GM18507 (cell line): ENCODE data around the gene PRKAG3.

Experiments
- DNase-seq: peaks from one replicate; pipeline ENCODE4 v3.0.0; 2011; ENCODE audit warnings: low read depth; ENCODE audit not compliant: insufficient read length; ENCODE audit errors: extremely low spot score
- FAIRE-seq: peaks from 2 replicates; lab custom pipeline; 2011; peaks lifted over from hg19 to GRCh38; lab: Jason Lieb, UNC

The PRKAG3 gene

DNA sequence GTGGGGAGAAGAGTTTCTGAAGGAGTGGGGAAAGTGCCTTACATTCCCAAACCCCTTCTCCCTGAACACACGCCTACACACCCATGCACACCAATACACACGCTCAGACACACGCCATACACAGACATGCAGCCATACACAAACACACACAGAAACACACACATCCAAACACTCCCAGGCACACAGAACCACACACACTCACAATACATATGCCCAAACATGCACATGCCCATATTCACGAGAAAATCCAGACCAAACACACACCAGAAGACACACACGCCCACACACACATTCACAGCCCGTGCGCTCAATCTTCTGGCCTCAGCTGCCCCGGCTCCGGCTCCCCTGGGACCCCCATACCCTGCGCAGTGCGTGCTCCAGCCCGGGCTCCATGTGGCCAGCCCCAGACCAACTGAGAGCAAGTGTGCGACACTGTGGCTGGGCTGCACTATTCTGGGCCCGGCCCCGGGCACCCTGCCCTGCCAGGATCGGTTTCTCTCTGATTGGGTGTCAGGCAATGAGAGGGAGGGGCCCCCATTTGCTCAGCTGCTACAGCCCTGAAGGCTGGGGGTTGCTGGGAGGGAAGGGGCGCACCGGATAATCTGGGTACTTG lies at the start of gene PRKAG3:
TSS of gene PRKAG3 (minus strand) at position 426 of the 613 bp plus-strand sequence.
- no peak for FAIRE-seq

DNA sequence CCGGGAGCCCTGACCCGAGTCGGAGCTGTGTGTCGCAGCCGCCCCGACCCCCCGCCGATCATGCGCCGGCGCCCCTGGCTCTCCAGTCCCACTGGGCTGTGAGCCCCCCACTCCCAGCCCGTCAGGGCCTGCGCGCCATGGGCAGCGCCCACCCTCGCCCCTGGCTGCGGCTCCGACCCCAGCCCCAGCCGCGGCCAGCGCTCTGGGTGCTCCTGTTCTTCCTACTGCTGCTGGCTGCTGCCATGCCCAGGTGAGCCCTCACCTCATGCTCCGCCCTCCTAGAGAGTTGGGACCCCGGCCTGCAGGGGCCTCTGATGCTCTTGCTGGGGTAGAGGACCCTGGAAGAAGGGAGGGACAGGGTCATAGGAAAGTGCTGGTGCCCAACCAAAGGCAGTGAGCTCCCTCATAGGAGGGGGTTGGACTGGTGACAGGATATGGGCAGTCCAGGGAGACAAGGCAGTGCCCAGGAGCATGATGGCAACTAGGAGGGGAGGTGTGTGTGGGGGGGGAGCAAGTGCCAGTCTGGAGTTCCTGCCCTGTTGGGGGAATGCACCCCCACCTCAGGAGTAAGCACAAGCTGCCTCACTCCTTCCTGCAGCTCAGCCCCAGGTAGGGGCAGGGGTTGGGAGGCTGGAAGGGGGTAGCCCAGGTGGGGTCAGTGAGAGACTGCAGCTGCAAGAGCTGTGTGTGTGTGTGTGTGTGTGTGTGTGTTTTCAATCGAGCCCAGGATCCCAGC lies 49.4 kb upstream of the PRKAG3 start:
- DNase-seq (no peak), FAIRE-seq (peak; percentile 5)

More for the DNA sequence above, at the start of gene PRKAG3:
- no peak for DNase-seq

DNA sequence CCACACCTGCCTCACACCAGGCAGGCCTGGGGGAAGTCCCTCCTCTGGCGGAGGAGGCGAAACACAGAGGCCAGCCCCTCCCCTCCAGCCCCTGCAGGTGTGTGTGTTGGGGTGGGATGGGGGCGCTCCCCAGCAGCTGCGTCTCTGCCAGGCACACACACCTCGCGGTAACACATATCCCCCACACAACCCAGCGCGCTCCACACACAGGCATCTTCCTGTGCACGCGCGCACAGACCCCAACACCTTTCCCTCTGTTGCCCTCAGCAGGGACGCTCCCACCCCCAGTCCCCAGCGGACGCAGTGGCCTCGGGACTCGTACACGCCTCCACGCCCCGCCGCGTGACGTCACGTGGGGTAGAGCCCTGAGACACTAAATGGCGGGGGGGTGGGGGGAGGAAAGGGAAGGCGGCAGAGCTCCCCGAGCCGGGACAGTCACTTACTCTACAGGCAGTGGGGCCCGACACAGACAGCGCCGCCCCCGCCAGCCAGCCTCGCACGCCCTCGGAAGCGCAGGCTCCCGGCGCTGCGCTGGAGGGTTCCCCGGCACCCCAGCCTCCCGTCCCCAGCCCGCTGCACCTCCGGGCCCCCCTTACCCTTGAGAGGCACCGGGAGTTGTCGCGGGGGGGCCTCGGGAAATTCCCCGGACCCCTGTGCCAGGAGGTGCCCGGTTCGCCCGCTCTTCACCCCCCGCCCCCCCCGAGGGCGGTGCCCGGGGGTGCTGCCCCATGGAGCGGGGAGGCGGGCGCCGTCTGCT lies 48.7 kb upstream of the PRKAG3 start, which contains the start of gene WNT10A:
TSS of gene WNT10A (plus strand) at position 751 of the 757 bp plus-strand sequence. CDS start 144 bp downstream, outside the sequence.
- FAIRE-seq: peak; percentile 96
- DNase-seq: no peak

DNA sequence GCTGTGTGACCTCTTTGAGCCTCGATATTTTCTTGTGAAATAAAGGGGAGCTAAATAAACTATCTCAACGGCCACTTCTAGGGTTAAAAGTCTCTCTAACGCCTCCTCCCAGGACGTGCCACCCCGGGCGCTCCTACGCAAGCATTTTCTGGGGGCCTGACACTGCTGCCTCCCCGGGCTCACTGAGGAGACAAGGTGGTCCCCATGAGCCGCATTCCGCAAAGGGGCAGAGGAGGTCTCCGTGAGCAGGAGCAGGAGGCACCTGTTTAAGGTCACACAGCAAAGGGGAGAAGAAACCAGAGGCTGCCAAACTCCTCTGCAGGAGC lies 48.1 kb upstream of the PRKAG3 start:
- DNase-seq (no peak), FAIRE-seq (no peak)

DNA sequence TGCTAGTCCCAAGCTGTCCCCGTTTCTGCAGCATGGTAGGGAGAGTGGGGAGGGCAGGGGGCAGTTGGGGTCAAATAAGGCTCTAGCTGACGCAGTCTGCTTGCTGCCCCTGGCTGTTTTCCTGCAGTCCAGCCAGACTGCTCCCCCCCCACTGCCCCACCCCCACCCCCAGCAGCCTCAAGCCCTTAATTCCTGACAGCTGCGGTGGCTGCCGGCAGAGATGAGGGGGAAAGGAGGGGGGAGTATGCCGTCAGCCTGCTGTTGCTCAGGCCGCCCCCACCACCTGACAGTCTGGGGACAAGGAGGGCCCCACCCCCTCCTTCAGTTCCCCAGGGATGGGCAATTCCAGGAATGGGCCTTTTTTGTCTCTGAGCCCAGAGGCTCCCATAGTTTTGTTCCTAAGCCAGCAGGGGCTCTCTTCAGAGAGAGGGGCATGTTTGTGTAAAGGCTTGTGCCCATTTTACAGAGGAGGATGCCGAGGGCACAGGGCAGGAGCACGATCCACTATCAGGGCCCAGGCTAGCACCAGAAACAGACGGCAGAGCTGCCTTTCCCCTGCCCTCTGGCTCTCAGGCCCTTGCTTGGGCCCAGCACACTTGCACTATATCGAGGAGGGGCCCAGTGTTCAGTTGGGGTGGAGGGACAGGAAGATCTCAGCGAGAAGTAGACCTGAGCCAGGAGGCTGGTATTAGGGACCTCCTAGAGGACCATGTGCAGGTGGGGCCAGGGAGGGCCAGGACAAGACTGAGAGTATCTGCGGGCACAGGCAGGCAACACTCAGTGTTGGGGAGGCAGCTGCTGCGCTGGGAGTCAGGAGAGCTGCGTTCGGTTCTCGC lies 47.5 kb upstream of the PRKAG3 start:
- FAIRE-seq: no peak
- no peak for DNase-seq

DNA sequence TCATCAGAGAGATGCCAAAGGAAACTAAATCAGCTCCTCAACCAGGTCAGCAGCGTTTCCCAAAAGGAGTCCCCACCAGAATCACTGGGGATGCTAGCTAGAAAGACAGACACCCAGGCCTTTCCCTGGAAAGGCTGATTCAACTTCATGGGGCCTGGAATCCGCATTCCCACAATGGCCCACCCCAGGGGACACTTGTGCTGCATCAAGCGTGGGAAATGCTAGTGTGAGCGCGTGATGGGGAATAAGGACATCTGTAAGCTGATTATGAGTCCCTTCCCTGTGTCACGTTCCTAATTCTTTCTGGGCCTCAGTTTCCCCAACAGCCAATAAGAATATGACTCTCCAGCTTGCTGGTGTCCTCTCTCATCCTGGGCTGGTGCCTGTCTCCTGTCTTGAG lies 46.9 kb upstream of the PRKAG3 start:
- FAIRE-seq: no peak
- no peak for DNase-seq

DNA sequence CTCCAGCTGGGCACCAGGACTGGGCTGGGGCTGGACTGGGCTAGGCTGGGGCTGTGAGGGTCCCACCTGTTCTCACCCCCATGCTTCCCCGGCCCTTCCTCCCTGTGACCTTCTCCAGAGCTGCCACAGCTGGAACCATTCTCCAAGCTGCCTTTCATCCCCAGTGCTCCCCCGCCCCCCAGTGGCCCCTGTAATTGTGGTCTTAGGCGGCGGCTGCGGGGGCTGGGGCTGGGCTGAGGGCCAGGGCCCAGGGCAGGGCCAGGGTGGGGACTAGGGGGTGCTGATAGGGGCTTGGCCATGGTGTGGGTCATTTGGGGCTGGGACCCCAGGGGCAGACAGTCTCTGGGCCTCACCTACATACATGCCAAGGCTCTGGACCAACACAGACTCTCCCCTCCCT lies 46.3 kb upstream of the PRKAG3 start:
- no peak for FAIRE-seq
- DNase-seq: no peak

DNA sequence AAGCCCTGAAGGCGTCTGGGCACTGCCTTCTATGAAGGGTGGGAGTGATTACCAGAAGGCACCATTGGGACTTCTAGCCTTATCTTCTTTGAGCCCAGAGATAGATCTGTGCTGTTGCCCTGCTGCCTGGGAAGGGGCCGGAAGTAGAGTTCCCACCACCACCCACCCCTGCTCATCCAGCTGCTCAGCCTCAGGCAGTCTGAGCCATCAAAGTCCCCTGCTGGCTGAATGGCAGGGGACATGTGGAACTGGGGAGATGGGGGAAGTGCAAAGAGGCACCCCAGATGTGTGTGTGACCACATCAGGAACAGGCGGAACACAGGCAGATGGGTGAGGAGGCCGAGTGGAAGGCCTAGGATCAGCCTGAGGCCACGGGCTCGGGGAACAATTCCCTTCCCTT lies 45.7 kb upstream of the PRKAG3 start:
- FAIRE-seq (no peak), DNase-seq (no peak)

DNA sequence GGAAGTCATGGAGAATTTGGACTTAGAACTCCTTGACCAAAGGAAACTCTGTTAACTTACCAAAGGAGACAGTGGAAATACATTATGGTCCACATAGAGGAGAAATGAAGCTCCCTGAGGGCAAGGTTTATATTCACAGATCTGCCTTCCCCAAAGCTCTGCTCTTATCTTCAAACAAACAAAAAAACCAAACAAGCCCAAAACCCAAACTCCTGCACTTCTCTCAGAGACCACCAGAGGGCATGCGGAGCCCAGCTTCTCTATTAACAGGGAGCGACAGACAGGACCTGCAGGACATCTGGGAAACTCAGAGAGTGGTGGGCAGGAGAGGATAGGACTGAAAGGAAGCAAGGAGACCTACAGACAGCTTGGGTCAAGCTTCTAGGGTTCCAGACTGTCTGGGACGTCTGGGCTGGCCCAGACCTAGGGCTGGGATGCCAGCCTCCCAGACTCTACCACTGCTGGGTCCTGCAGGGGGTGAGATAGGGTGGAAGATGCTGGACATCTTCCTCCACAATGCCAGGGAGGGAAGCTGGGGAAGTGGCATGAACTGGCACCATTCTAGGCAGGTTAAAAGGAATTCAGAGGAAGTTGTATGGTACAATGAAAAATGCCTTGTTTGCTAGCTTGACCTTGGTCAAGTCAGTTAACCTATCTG lies 45.1 kb upstream of the PRKAG3 start:
- no peak for DNase-seq

DNA sequence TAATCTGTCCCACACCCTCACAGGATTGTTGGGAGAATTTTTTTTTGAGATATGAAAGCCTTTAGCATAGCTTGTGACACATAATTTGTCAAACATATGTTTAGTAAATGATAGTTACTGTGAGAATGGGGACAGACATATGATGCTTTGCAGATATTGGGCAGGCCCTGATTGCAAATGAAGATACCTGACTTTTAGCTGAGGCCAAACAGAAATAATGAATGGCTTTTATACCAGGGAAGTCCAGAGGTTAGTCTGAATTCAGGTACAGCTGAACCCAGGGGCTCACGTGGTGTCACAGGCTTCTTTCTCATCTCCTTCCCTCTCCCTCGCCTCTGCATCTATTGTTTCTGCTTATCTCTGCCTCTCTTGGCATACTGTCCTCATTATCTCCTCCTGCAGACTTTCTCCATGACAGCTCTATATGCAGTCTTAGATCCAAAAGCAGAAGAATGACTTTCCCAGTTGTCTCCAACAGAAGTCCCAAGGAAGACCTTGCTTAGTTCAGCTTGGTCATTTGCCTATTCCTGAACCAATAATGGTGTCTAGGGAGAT lies 44.2 kb upstream of the PRKAG3 start:
- FAIRE-seq: no peak

More for the DNA sequence above, 45.1 kb upstream of the PRKAG3 start:
- FAIRE-seq: peak; percentile 86

DNA sequence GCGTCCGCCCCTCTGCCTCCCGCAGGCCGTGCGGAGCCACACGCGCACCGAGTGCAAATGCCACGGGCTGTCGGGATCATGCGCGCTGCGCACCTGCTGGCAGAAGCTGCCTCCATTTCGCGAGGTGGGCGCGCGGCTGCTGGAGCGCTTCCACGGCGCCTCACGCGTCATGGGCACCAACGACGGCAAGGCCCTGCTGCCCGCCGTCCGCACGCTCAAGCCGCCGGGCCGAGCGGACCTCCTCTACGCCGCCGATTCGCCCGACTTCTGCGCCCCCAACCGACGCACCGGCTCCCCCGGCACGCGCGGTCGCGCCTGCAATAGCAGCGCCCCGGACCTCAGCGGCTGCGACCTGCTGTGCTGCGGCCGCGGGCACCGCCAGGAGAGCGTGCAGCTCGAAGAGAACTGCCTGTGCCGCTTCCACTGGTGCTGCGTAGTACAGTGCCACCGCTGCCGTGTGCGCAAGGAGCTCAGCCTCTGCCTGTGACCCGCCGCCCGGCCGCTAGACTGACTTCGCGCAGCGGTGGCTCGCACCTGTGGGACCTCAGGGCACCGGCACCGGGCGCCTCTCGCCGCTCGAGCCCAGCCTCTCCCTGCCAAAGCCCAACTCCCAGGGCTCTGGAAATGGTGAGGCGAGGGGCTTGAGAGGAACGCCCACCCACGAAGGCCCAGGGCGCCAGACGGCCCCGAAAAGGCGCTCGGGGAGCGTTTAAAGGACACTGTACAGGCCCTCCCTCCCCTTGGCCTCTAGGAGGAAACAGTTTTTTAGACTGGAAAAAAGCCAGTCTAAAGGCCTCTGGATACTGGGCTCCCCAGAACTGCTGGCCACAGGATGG lies 42.0 kb upstream of the PRKAG3 start:
- FAIRE-seq (no peak), DNase-seq (no peak)

More for the DNA sequence above, 44.2 kb upstream of the PRKAG3 start:
- no peak for DNase-seq

DNA sequence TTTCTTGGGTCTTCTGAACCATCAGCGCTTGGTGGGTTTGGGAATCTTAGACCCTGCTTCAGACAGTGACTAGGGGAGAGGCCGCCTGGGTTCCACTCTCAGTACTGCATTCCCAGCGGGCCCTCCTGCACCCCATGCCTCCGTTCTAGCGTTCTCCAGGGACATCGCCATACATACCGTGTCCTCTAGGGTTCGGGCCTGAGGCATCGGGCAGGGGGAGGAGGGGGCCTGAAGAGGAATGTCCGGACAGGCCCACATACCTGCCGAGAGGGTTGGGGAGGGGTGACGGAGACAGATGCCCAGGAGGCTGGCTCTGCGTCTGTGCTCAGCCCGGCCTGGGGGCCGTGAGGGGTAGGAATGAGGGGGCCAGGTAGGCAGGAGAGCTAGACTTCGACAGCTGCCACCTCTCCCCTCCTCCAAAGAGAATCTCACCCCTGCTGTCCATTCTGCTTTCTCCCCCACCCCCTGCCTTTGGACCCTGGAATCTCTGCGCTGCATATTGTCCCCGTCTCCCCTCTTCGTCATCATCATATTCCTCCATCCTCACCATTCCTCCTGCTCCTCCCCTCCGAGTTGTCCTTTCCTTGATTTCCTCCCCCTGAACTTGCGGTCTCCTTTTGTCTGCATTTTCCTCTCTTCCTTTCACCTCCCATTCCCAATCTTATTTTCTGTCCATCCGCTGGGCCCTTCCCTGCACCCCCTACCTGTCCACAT lies 41.2 kb upstream of the PRKAG3 start:
- FAIRE-seq: no peak
- DNase-seq: no peak

DNA sequence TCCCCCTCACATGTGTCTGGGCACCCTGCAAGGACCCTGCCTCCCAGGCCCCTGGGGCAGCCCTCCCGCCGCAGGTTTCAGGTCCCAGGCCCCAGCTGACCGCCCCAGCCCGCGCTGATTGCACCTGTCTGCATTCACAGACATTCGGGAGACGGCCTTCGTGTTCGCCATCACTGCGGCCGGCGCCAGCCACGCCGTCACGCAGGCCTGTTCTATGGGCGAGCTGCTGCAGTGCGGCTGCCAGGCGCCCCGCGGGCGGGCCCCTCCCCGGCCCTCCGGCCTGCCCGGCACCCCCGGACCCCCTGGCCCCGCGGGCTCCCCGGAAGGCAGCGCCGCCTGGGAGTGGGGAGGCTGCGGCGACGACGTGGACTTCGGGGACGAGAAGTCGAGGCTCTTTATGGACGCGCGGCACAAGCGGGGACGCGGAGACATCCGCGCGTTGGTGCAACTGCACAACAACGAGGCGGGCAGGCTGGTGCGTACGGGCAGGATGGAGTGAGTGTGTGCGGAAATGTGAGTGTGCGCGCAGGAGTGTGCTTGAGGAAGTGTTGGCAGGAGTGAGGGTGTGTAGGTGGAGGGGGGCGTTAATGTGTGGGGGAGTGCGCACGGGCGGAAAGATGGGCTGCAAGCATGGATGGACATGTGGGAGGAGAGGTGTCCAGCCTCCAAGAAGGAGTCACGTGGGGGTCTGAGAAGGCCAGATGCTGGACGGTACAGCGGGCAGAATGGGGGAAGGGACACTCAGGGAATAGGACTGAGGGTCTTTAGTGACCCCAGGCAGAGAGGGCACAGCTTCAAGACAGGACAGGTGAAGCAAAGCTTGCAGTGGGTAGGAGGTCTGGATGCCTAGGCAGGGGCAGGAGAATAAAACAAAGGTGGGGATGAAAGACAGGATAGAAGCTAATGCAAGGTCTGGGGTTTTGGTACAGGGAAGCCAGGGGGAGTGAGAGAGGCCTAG lies 40.0 kb upstream of the PRKAG3 start:
- DNase-seq: no peak
- FAIRE-seq: peak; percentile 46

DNA sequence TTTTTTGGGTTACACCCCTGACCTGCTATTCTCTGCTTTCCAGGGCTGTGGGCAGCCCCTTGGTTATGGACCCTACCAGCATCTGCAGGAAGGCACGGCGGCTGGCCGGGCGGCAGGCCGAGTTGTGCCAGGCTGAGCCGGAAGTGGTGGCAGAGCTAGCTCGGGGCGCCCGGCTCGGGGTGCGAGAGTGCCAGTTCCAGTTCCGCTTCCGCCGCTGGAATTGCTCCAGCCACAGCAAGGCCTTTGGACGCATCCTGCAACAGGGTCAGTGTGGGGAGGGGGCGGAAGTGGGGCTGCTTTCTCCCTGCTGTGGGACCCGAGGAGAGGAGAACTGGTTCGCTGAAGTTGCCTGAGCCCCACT lies 39.4 kb upstream of the PRKAG3 start:
- FAIRE-seq: no peak
- DNase-seq: no peak

DNA sequence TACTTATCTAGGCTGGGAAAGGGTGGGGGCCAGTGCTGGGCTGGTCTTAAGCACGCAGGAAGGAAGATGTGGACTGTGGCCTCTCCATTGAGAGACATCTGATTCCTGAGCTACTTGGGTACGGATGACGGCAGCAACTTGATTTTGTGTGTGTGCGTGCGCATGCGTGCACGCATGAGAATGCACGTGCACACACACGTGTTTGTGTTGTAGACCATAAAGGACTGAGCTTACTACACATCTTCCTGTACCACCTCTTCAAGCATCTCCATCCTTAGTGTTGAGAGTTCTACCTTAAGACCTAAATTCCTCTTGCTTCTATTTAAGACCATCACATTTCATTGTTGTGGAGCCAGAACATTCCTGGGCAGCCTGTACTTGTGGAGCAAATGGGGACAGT lies 37.5 kb upstream of the PRKAG3 start:
- no peak for FAIRE-seq
- DNase-seq: no peak

DNA sequence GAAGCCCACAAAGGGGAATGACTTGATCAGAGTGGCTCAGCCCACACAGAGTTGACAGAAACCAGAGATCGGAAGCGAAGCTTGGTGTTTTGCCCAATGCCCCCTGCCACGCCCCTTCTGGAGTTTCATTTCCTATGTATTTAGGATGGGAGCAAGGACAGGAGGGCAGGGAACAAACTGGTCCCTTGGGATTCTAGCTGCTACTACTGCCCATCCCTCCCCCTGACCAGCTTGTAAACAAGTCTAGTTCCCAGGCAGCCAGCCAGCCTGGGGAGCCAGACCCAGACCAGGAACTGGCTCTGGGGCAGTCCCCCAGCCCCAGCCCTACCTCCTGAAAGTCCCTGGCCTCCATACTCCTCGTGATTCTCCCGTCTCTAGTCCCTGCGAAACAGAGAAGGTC lies 36.3 kb upstream of the PRKAG3 start:
- FAIRE-seq (peak; percentile 26), DNase-seq (no peak)

DNA sequence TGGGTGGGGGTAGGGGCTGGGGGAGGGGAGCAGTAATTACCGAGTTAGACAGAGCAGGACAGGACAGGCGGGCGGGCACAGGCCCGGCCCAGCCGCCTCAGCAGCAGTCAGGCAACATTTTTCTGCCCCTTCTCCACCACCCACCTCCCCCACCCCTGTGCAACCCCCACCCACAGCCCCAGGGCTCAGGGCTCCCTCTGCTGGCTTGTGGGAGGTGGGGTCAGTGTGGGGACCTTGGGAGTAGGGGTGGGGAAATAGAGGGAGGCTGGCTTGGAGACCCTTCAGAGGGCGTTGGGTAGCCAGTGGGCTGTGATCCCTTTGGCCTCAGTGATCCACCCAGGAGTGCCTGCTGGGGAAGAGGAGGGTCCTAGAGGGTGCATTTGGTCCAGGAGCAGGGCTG lies 34.4 kb upstream of the PRKAG3 start:
- DNase-seq (no peak), FAIRE-seq (no peak)
